Heart right ventricle (tissue), 16 donors: ENCODE measurements around the gene PRKCE. TPM values are rescaled to one million over a fixed set of nuclear protein-coding genes. Genes with fewer than 3 reads are reported as not detected.

Experiments
- ATAC-seq, 8 donors: fragments of 200-7000 bp; cut with Tn5 transposase; one replicate each; pipeline ENCODE4 v1.9.1; 2020; ENCODE audit warnings: mild to moderate bottlenecking in 8 of 8, moderate library complexity in 8 of 8, moderate number of reproducible peaks in 1 of 8
- DNase-seq, 2 donors: peaks; one replicate each; pipeline ENCODE4 v3.0.0-alpha.2; 2020
- H3K27ac ChIP-seq, 10 donors: fragments of 200-600 bp; sonication (generic) in 2 of 10; one replicate each; pipeline versions ENCODE4 v1.5.0 to v1.8.0; 2020 to 2022; ENCODE audit warnings: mild to moderate bottlenecking in 3 of 10
- H3K27me3 ChIP-seq, 7 donors: fragments of 200-600 bp; one replicate each; pipeline ENCODE4 v1.8.0; 2021 to 2022; ENCODE audit warnings: mild to moderate bottlenecking in 2 of 7
- H3K36me3 ChIP-seq, 9 donors: fragments of 200-600 bp; sonication (generic) in 1 of 9; one replicate each; pipeline versions ENCODE4 v1.5.0 to v1.8.0; 2020 to 2022; ENCODE audit warnings: mild to moderate bottlenecking in 2 of 9
- H3K4me1 ChIP-seq, 9 donors: fragments of 200-600 bp; sonication (generic) in 1 of 9; one replicate each; pipeline versions ENCODE4 v1.5.0 to v1.8.0; 2020 to 2022; ENCODE audit warnings: mild to moderate bottlenecking in 4 of 9
- H3K4me3 ChIP-seq, 10 donors: fragments of 200-600 bp; sonication (generic) in 2 of 10; one replicate each; pipeline versions ENCODE4 v1.5.0 to v1.8.0; 2020 to 2022; ENCODE audit warnings: mild to moderate bottlenecking in 7 of 10, moderate library complexity in 2 of 10
- H3K9me3 ChIP-seq, 11 donors: fragments of 200-600 bp in 10 of 11; sonication (generic) in 2 of 11; one replicate each; pipeline versions ENCODE4 v1.5.0 to v1.8.0; 2013 to 2022; ENCODE audit warnings: mild to moderate bottlenecking in 2 of 11, control low read depth in 1 of 11, moderate library complexity in 1 of 11
- WGBS, 2 donors: extraction: QIAGEN DNeasy Blood & Tissue Kit; methylation state at CpG; one replicate each; pipeline ENCODE4 v1.1.7; 2013; ENCODE audit warnings: inconsistent platforms in 1 of 2; 5-methylcytosine and 5-hydroxymethylcytosine counted together
- intact Hi-C, 10 donors: fragments of 100-400 bp; cut with DNase I; formaldehyde crosslinking; loops; one replicate each; pipeline versions ENCODE4 v1.11.1 to v1.14.2; 2022
- polyA plus RNA-seq, 2 donors: library from polyadenylated mRNA; stranded (reverse); fragments of 200-250 nt; gene quantifications; one replicate each; pipeline ENCODE4 v1.2.3, GENCODE V29; 2013
- total RNA-seq, 10 donors: library from RNA; stranded (reverse); fragmentation: NEBNext Ultra II Directional in 3 of 10; extraction: Animal tissue kit (Norgen Biotek cat#: 25700) in 3 of 10; gene quantifications; one replicate each; pipeline versions ENCODE4 v1.2.1 to v1.2.4, GENCODE V29; 2021 to 2023
- TF ChIP-seq, protein P1 (sequence below), 9 donors: fragments of 200-600 bp; sonication (generic) in 2 of 9; IDR thresholded peaks; one replicate each; pipeline versions ENCODE4 v1.5.0 to v1.8.0; 2021 to 2022; ENCODE audit warnings: antibody characterized with exemption in 9 of 9, mild to moderate bottlenecking in 5 of 9, moderate library complexity in 1 of 9
- donor health status: Arrhythmogenic right ventricular cardiomyopathy.
- donor health status: ischemic (EF 13 %, LVEDD 7.1; RV severe dilation, severe dysfunction).
- donor health status: healthy with polysubstance abuse.
- donor health status: DM: no; HTN: yes; CAD: no.
- donor health status: DM: no; HTN: no; CAD: no.
- donor health status: ischemic (EF 25% LVEDD 6.9; RV normal size, moderate dysfunction).
- donor health status: ischemic (EF 25% LVEDD 5.7; RV mildly dilated, moderate dysfunction).
- donor health status: healthy.
- donor health status: DM: yes; HTN: yes; CAD: no.
- donor health status: Ischemic cardiomyopathy.
- donor health status: ischemic (EF 35%, LVEDD 5.7; RV mildly dilated, moderate dysfunction).
- donor health status: nonischemic (EF 11% LVEDD 7.7; RV severe dilation, severe dysfunction).
- donor health status: DM: yes; HTN: yes; CAD: no.
- donor health status: PGD.
- donor health status: ischemic (EF 29% LVEDD 5.4; RV normal size, mild dysfunction).
- donor health status: nonischemic (EF 23%, LVEDD 6.1; RV moderate dilation, normal function).

The PRKCE gene
- total and polyA plus RNA-seq, 12 donors = 3.7 to 22.7 (median 16.7) TPM

DNA sequence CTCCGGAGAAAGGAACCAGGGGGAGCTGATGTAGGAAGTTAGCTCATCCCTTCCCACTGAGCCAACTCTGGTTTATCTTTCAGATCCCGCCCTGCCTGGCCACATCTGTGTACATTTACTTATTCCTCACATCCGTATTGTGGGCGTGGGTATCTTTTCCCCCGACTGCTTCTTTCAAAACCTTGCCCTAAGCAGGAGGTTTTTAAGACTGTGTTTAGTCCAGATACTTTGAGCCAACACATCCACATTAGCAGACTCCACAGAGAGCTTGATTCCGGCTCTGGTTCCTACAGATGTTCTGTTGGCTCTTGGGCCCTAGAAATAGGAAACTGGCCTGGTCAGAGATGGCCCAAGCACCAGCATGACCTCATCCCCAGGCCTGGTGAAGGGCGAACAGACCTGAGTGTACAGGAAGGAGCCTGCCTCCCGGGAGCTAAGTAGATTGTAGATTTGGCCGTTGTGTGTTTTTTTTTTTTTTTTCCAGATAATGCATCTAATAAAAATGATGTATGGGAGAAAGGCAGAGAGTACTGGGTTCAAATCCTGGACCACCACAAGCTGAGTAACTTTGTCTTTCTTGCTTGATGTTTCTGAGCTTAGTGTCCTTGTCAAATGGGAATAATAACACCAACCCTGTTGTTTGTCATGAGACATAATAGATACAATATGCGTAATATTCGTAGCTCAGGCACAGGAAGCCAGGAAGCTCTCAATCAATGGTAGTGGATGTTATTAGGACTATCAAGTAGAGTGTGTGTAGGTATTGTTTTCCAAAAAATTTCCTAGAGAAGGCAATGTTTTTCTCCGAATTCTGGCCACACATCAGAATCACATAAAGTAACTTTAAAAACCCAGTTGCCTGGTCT, 92.3 kb downstream of the PRKCE start:
- Histone ChIP-seq H3K36me3 (no peaks in the 10 kb centered on the region), H3K4me3 (no peak overlapping the region), H3K9me3 (peaks cover 0 to 9% (median 6%) of the 10 kb centered on the region in 11 donors), H3K27ac (peak overlapping the region in 9 of 10 donors; percentile 27 to 83 (median 55)), H3K27me3 (no peaks in the 10 kb centered on the region), H3K4me1 (peaks cover 2 to 49% (median 14%) of the 10 kb centered on the region in 9 donors)
- WGBS, 2 donors = 47 to 53% methylated on average over 12 of the region's 12 CpGs
- peak; percentile 79 to 93 (median 92) for ATAC-seq
- DNase-seq = peak; percentile 39 to 70
- TF ChIP-seq, protein P1, sequence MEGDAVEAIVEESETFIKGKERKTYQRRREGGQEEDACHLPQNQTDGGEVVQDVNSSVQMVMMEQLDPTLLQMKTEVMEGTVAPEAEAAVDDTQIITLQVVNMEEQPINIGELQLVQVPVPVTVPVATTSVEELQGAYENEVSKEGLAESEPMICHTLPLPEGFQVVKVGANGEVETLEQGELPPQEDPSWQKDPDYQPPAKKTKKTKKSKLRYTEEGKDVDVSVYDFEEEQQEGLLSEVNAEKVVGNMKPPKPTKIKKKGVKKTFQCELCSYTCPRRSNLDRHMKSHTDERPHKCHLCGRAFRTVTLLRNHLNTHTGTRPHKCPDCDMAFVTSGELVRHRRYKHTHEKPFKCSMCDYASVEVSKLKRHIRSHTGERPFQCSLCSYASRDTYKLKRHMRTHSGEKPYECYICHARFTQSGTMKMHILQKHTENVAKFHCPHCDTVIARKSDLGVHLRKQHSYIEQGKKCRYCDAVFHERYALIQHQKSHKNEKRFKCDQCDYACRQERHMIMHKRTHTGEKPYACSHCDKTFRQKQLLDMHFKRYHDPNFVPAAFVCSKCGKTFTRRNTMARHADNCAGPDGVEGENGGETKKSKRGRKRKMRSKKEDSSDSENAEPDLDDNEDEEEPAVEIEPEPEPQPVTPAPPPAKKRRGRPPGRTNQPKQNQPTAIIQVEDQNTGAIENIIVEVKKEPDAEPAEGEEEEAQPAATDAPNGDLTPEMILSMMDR (IDR thresholded peaks at IDR 0.05) = no peak
- intact Hi-C loops = no loop called here

DNA sequence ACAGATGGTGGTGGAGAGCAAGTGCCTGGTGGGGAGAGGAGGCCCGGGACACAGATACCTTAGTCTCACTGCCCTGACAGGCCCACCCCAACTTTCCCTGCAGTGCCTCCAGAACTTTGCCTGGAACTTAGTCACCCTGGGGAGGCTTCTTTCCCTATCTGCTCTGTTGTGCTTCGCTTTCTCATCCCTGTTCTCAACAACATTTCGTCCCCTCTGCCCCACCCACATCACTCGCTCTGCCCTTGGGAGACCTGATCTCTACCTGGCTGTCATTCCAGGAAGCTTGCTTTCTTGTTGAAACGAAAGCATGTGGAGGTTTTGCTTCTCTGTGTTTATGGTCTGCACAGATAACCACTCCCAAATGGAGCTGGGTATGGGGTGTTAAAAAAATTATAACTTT, 93.8 kb downstream of the PRKCE start:
- TF ChIP-seq, protein P1 (IDR thresholded peaks at IDR 0.05) = no peak
- H3K27me3 ChIP-seq = no peaks in the 10 kb centered on the region
- intact Hi-C loops = no loop called here
- peaks cover 0 to 9% (median 6%) of the 10 kb centered on the region in 11 donors for H3K9me3 ChIP-seq
- no peaks in the 10 kb centered on the region for H3K36me3 ChIP-seq
- no peak for ATAC-seq
- no peak overlapping the region for H3K4me3 ChIP-seq
- WGBS, 2 donors = 79 to 86% methylated on average over 5 of the region's 5 CpGs
- DNase-seq = no peak
- peaks cover 4 to 49% (median 16%) of the 10 kb centered on the region in 9 donors for H3K4me1 ChIP-seq
- peak overlapping the region in 4 of 10 donors; percentile 16 to 83 (median 44) for H3K27ac ChIP-seq

- Histone ChIP-seq H3K36me3 (no peaks in the 10 kb centered on the region), H3K4me3 (no peak overlapping the region), H3K4me1 (peaks cover 4 to 44% (median 18%) of the 10 kb centered on the region in 9 donors), H3K9me3 (peaks cover 0 to 9% (median 6%) of the 10 kb centered on the region in 11 donors), H3K27me3 (no peaks in the 10 kb centered on the region), H3K27ac (no peak overlapping the region)
- TF ChIP-seq, protein P1 (IDR thresholded peaks at IDR 0.05) = no peak
- 95 to 96% methylated on average over 4 of the region's 4 CpGs for WGBS, 2 donors
- ATAC-seq (no peak), DNase-seq (no peak)
- intact Hi-C loops = no loop called here
These were observed 95.4 kb downstream of the PRKCE start for GRCh38 chr2:45746888-45747287.

- TF ChIP-seq, protein P1 (IDR thresholded peaks at IDR 0.05) = no peak
- ATAC-seq (no peak), DNase-seq (no peak)
- H3K9me3 ChIP-seq = peaks cover 0 to 9% (median 6%) of the 10 kb centered on the region in 11 donors
- no peak overlapping the region for H3K4me3 ChIP-seq
- H3K4me1 ChIP-seq = peaks cover 4 to 41% (median 18%) of the 10 kb centered on the region in 9 donors
- H3K36me3 ChIP-seq = no peaks in the 10 kb centered on the region
- no peak overlapping the region for H3K27ac ChIP-seq
- intact Hi-C loops = no loop called here
- H3K27me3 ChIP-seq = no peaks in the 10 kb centered on the region
These were observed 95.9 kb downstream of the PRKCE start for GRCh38 chr2:45747363-45747762.
